WERI-Rb-1 (cell line): Measurements from ENCODE around the gene VDR.

Experiments used
- DNase-seq: peaks from one replicate; pipeline ENCODE4 v3.0.0-alpha.2; 2020
- H3K27ac ChIP-seq: fragments of 250-450 bp; sonication (Bioruptor Pico); 2 replicates; pipeline ENCODE4 v1.5.1; 2020; ENCODE audit warnings: mild to moderate bottlenecking, moderate library complexity
- H3K27me3 ChIP-seq: fragments of 250-450 bp; sonication (Bioruptor Pico); 2 replicates; pipeline ENCODE4 v1.5.1; 2021; ENCODE audit warnings: mild to moderate bottlenecking, low read depth, moderate library complexity; ENCODE audit not compliant: insufficient read depth, severe bottlenecking
- H3K36me3 ChIP-seq: fragments of 250-450 bp; sonication (Bioruptor Pico); 2 replicates; pipeline ENCODE4 v1.5.1; 2020; ENCODE audit warnings: mild to moderate bottlenecking, moderate library complexity
- H3K4me3 ChIP-seq: 2 replicates; pipeline ENCODE4 v1.5.1; 2011; ENCODE audit warnings: low read depth, mild to moderate bottlenecking, control low read depth, low read length
- H3K9me3 ChIP-seq: fragments of 250-450 bp; sonication (Bioruptor Pico); 2 replicates; pipeline ENCODE4 v1.5.1; 2021; ENCODE audit warnings: mild to moderate bottlenecking, moderate library complexity; ENCODE audit not compliant: severe bottlenecking
- CTCF ChIP-seq: IDR thresholded peaks from 2 replicates; pipeline ENCODE4 v1.5.1; 2011; ENCODE audit warnings: low read depth, mild to moderate bottlenecking, control low read depth, inconsistent platforms, low read length

VDR gene

GRCh38 chr12:47793015-47793681 lies 111.6 kb downstream of the VDR start:
- Histone ChIP-seq H3K4me3 (no peak overlapping the region), H3K27ac (no peak overlapping the region), H3K36me3 (peaks cover 17% of the 10 kb centered on the region), H3K27me3 (no peaks in the 10 kb centered on the region), H3K9me3 (no peaks in the 10 kb centered on the region)
- TF ChIP-seq CTCF, result no peak
- no peak for DNase-seq

- Histone ChIP-seq H3K4me3 (no peak overlapping the region), H3K36me3 (peaks cover 25% of the 10 kb centered on the region), H3K9me3 (no peaks in the 10 kb centered on the region), H3K27me3 (no peaks in the 10 kb centered on the region), H3K27ac (no peak overlapping the region)
- TF ChIP-seq CTCF, result no peak
- DNase-seq, result no peak
These were observed 112.9 kb downstream of the VDR start for GRCh38 chr12:47791874-47792273.
